HCT116 (cell line): ENCODE measurements around the gene ARMS2. TPM values are rescaled to one million over a fixed set of nuclear protein-coding genes. Genes with fewer than 3 reads are reported as not detected.
A peak's percentile ranks its signal among the peaks of the same experiment; 100 is the strongest.

ENCODE experiments used
- ATAC-seq: fragments of 200-7000 bp; cut with Tn5 transposase; 2 replicates; pipeline ENCODE4 v1.9.1; 2020; ENCODE audit warnings: mild to moderate bottlenecking, moderate library complexity
- BruUV-seq: library from RNA; stranded (reverse); fragments of 400-500 nt; replicated peaks from 2 replicates; lab custom pipeline; 2021; lab: Mats Ljungman, UMichigan
- CTCF ChIA-PET: fragments of 300-600 bp; sonication (Branson Sonifier 250); formaldehyde crosslinking; loops from one replicate; lab custom pipeline; 2021; ENCODE audit warnings: antibody characterized with exemption; lab: Charles Lee
- POLR2A ChIA-PET: fragments of 300-600, 350-600 bp; sonication (Branson Sonifier 250); formaldehyde crosslinking; loops from one replicate; lab custom pipeline; 2021; ENCODE audit warnings: antibody characterized with exemption; lab: Charles Lee
- RAD21 ChIA-PET, 2 experiments: fragments of 300-600 bp; sonication (Branson Sonifier 250); formaldehyde crosslinking; loops; one replicate each; lab custom pipeline; 2023; ENCODE audit warnings: low total read pairs in 2 of 2; ENCODE audit not compliant: uncharacterized antibody in 2 of 2, unreplicated experiment in 2 of 2, low non-redundant PET in 1 of 2; lab: Charles Lee
- DNase-seq: peaks from one replicate; pipeline ENCODE4 v3.0.0-alpha.2; 2010; ENCODE audit warnings: low read depth, low spot score
- H2AFZ ChIP-seq: fragments of 200-600 bp; shearing (Covaris generic), sonication (generic); 2 replicates; pipeline ENCODE4 v1.6.1; 2017; ENCODE audit warnings: low read depth, mixed run types, mixed read lengths, antibody characterized with exemption, low read length; ENCODE audit not compliant: poor library complexity, severe bottlenecking
- H3K27ac ChIP-seq: 2 replicates; pipeline ENCODE4 v1.5.1; 2012; ENCODE audit warnings: low read depth, low read length
- H3K27me3 ChIP-seq: fragments of 200-600 bp; sonication (generic); 2 replicates; pipeline ENCODE4 v1.6.1; 2016; ENCODE audit warnings: mixed run types, low read length, mixed read lengths; ENCODE audit not compliant: insufficient read depth
- H3K36me3 ChIP-seq, 2 experiments: fragments of 200-500 bp in 1 of 2; fragments of 200-600 bp in 1 of 2; sonication (Bioruptor generic) in 1 of 2; sonication (generic) in 1 of 2; 2 replicates each; pipeline versions ENCODE4 v1.5.1 to v1.6.1; 2014 to 2016; ENCODE audit warnings: low read length in 2 of 2, inconsistent platforms in 1 of 2, mixed read lengths in 1 of 2, mixed run types in 1 of 2; ENCODE audit not compliant: insufficient read depth in 2 of 2, control insufficient read depth in 1 of 2
- H3K4me1 ChIP-seq, 2 experiments: fragments of 200-600 bp in 1 of 2; sonication (generic) in 1 of 2; 2 replicates each; pipeline versions ENCODE4 v1.5.1 to v1.6.1; 2012 to 2017; ENCODE audit warnings: low read length in 2 of 2, inconsistent platforms in 1 of 2, mild to moderate bottlenecking in 1 of 2, mixed read lengths in 1 of 2, mixed run types in 1 of 2, moderate library complexity in 1 of 2; ENCODE audit not compliant: insufficient read depth in 2 of 2, control insufficient read depth in 1 of 2
- H3K4me2 ChIP-seq: fragments of 200-600 bp; sonication (generic); 2 replicates; pipeline ENCODE4 v1.6.1; 2017; ENCODE audit warnings: mixed run types, low read length, mixed read lengths
- H3K4me3 ChIP-seq, 2 experiments: fragments of 200-600 bp in 1 of 2; sonication (generic) in 1 of 2; replicated peaks in 1 of 2; 2 replicates each; pipeline ENCODE4 v1.5.1; 2011 to 2016; ENCODE audit warnings: low read length in 2 of 2, control low read depth in 1 of 2, low read depth in 1 of 2, mild to moderate bottlenecking in 1 of 2, mixed read lengths in 1 of 2, mixed run types in 1 of 2
- H3K79me2 ChIP-seq: fragments of 200-600 bp; sonication (generic); 2 replicates; pipeline ENCODE4 v1.6.1; 2017; ENCODE audit warnings: mild to moderate bottlenecking, mixed run types, low read length, moderate library complexity, mixed read lengths; ENCODE audit not compliant: insufficient read depth
- H3K9ac ChIP-seq: fragments of 200-600 bp; sonication (generic); 2 replicates; pipeline ENCODE4 v1.6.1; 2016; ENCODE audit warnings: low read length, mixed read lengths
- H3K9me2 ChIP-seq: fragments of 200-600 bp; sonication (generic), shearing (Covaris generic); 2 replicates; pipeline ENCODE4 v1.6.1; 2017; ENCODE audit warnings: mixed run types, mild to moderate bottlenecking, moderate library complexity; ENCODE audit not compliant: insufficient read depth
- H3K9me3 ChIP-seq, 2 experiments: fragments of 200-500 bp in 1 of 2; fragments of 200-600 bp in 1 of 2; sonication (Bioruptor generic) in 1 of 2; sonication (generic) in 1 of 2; 2 replicates each; pipeline ENCODE4 v1.6.1; 2014 to 2017; ENCODE audit warnings: low read length in 2 of 2, mixed read lengths in 2 of 2, inconsistent platforms in 1 of 2, low read depth in 1 of 2, mild to moderate bottlenecking in 1 of 2, mixed run types in 1 of 2, moderate library complexity in 1 of 2; ENCODE audit not compliant: control insufficient read depth in 1 of 2, insufficient read depth in 1 of 2
- H4K20me1 ChIP-seq: fragments of 200-600 bp; sonication (generic), shearing (Covaris generic); 2 replicates; pipeline ENCODE4 v1.6.1; 2017; ENCODE audit warnings: mixed run types, mild to moderate bottlenecking, moderate library complexity; ENCODE audit not compliant: insufficient read depth
- ATF3 ChIP-seq: IDR thresholded peaks from 2 replicates; pipeline ENCODE4 v1.6.1; 2012
- CEBPB ChIP-seq: IDR thresholded peaks from 2 replicates; pipeline ENCODE4 v1.6.1; 2012; ENCODE audit warnings: low read depth
- CTCF ChIP-seq, 3 experiments: fragments of 200-600 bp in 1 of 3; sonication (generic) in 1 of 3; IDR thresholded peaks in 2 of 3; conservative IDR thresholded peaks in 1 of 3; 2 replicates each; pipeline ENCODE4 v1.5.1; 2012 to 2017; ENCODE audit warnings: low read depth in 2 of 3, low read length in 2 of 3, antibody characterized with exemption in 1 of 3, borderline replicate concordance in 1 of 3, control low read depth in 1 of 3, mild to moderate bottlenecking in 1 of 3, mixed read lengths in 1 of 3, mixed run types in 1 of 3, moderate library complexity in 1 of 3; ENCODE audit not compliant: insufficient read depth in 1 of 3
- EZH2 ChIP-seq: fragments of 200-600 bp; sonication (generic); IDR thresholded peaks from 2 replicates; pipeline ENCODE4 v1.6.1; 2017; ENCODE audit warnings: antibody characterized with exemption, mixed run types
- EZH2phosphoT487 ChIP-seq: fragments of 200-600 bp; IDR thresholded peaks from 2 replicates; pipeline ENCODE4 v1.6.1; 2018; ENCODE audit warnings: antibody characterized with exemption, borderline replicate concordance
- FOSL1 ChIP-seq: IDR thresholded peaks from 2 replicates; pipeline ENCODE4 v1.6.1; 2012; ENCODE audit warnings: low read depth
- JUND ChIP-seq: IDR thresholded peaks from 2 replicates; pipeline ENCODE4 v1.6.1; 2012
- MAX ChIP-seq: IDR thresholded peaks from 2 replicates; pipeline ENCODE4 v1.6.1; 2012
- POLR2A ChIP-seq: IDR thresholded peaks from 2 replicates; pipeline ENCODE4 v1.7.0; 2011; ENCODE audit warnings: borderline replicate concordance; ENCODE audit not compliant: insufficient read depth, insufficient read length; ENCODE audit errors: extremely low read depth
- POLR2AphosphoS5 ChIP-seq: IDR thresholded peaks from 2 replicates; pipeline ENCODE4 v1.6.1; 2011; ENCODE audit warnings: mild to moderate bottlenecking, low read depth, low read length, moderate library complexity
- RAD21 ChIP-seq: IDR thresholded peaks from 2 replicates; pipeline ENCODE4 v1.6.1; 2012; ENCODE audit warnings: low read depth, mild to moderate bottlenecking
- SIN3A ChIP-seq: IDR thresholded peaks from 2 replicates; pipeline ENCODE4 v1.6.1; 2012; ENCODE audit warnings: low read depth
- SP1 ChIP-seq: IDR thresholded peaks from 2 replicates; pipeline ENCODE4 v1.6.1; 2012; ENCODE audit warnings: low read depth
- SRF ChIP-seq: IDR thresholded peaks from 2 replicates; pipeline ENCODE4 v1.6.1; 2012; ENCODE audit warnings: low read depth
- YY1 ChIP-seq: IDR thresholded peaks from 2 replicates; pipeline ENCODE4 v1.6.1; 2011; ENCODE audit warnings: low read length, low read depth, moderate library complexity, mild to moderate bottlenecking; ENCODE audit not compliant: insufficient replicate concordance; ENCODE audit errors: extremely low read depth
- ZNF274 ChIP-seq: fragments of 200-500 bp; sonication (Bioruptor generic); IDR thresholded peaks from 2 replicates; pipeline ENCODE4 v1.6.1; 2014; ENCODE audit warnings: mild to moderate bottlenecking, low read depth, low read length, inconsistent platforms
- intact Hi-C: fragments of 100-400 bp; cut with micrococcal nuclease; formaldehyde crosslinking; loops from 2 replicates; pipeline ENCODE4 v1.10.0; 2022
- total RNA-seq: library from RNA; stranded (reverse); gene quantifications from one replicate; pipeline ENCODE4 v1.2.1, GENCODE V29; 2021; ENCODE audit not compliant: unreplicated experiment
- TF ChIP-seq, protein P1 (sequence below): IDR thresholded peaks from 2 replicates; pipeline ENCODE4 v1.6.1; 2012; ENCODE audit warnings: low read depth

Gene ARMS2
- total RNA-seq, 1 experiment from 2014 or later = not detected

GRCh38 chr10:122461367-122461728, 6.9 kb downstream of the ARMS2 start, which contains the start of gene HTRA1:
HTRA1 (plus strand) TSS chr10:122461553; CDS start chr10:122461653, 100 bp downstream.
- intact Hi-C loops = no loop called here
- no peaks in the 10 kb centered on the region for H4K20me1 ChIP-seq
- ChIA-PET POLR2A (no interaction called here), RAD21 (no interaction called here), CTCF (no interaction called here)
- no peaks in the 10 kb centered on the region for H3K36me3 ChIP-seq
- no TSS peak for BruUV-seq
- ATAC-seq (peak; percentile 33), DNase-seq (no peak)
- no peaks in the 10 kb centered on the region for H3K9me2 ChIP-seq
- H3K27me3 ChIP-seq = peaks cover 24% of the 10 kb centered on the region; the same call in 1 of the 2 replicates
- H3K27ac ChIP-seq = no peak within 1 kb of the TSS; the same call in 1 of the 2 replicates
- H3K4me3 ChIP-seq = no peak within 1 kb of the TSS
- no peak within 1 kb of the TSS for H3K9ac ChIP-seq
- no peak within 1 kb of the TSS for H3K4me2 ChIP-seq
- H3K4me1 ChIP-seq = no peaks in the 10 kb centered on the region
- no peak within 1 kb of the TSS for H2AFZ ChIP-seq
- H3K9me3 ChIP-seq = no peaks in the 10 kb centered on the region
- no peak for TF ChIP-seq SIN3A
- TF ChIP-seq EZH2phosphoT487 = no peak
- no peak for TF ChIP-seq FOSL1
- no peak for TF ChIP-seq POLR2A
- no peak for TF ChIP-seq ZNF274
- TF ChIP-seq ATF3 = no peak
- TF ChIP-seq CTCF (IDR thresholded peaks at IDR 0.05 in 2 of 3, conservative IDR thresholded peaks at IDR 0.05 in 1 of 3; ENCODE audit: borderline replicate concordance in 1 of 3, insufficient read depth in 1 of 3, low read depth in 2 of 3, low read length in 2 of 3) = no peak
- no peak for TF ChIP-seq MAX
- no peak for TF ChIP-seq CEBPB
- no peak for TF ChIP-seq JUND
- TF ChIP-seq SRF = no peak
- no peak for TF ChIP-seq YY1
- TF ChIP-seq POLR2AphosphoS5 = no peak
- TF ChIP-seq, protein P1, sequence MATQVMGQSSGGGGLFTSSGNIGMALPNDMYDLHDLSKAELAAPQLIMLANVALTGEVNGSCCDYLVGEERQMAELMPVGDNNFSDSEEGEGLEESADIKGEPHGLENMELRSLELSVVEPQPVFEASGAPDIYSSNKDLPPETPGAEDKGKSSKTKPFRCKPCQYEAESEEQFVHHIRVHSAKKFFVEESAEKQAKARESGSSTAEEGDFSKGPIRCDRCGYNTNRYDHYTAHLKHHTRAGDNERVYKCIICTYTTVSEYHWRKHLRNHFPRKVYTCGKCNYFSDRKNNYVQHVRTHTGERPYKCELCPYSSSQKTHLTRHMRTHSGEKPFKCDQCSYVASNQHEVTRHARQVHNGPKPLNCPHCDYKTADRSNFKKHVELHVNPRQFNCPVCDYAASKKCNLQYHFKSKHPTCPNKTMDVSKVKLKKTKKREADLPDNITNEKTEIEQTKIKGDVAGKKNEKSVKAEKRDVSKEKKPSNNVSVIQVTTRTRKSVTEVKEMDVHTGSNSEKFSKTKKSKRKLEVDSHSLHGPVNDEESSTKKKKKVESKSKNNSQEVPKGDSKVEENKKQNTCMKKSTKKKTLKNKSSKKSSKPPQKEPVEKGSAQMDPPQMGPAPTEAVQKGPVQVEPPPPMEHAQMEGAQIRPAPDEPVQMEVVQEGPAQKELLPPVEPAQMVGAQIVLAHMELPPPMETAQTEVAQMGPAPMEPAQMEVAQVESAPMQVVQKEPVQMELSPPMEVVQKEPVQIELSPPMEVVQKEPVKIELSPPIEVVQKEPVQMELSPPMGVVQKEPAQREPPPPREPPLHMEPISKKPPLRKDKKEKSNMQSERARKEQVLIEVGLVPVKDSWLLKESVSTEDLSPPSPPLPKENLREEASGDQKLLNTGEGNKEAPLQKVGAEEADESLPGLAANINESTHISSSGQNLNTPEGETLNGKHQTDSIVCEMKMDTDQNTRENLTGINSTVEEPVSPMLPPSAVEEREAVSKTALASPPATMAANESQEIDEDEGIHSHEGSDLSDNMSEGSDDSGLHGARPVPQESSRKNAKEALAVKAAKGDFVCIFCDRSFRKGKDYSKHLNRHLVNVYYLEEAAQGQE = no peak
- TF ChIP-seq SP1 = no peak
- TF ChIP-seq RAD21 = no peak
- no peak for TF ChIP-seq EZH2
- no peaks in the 10 kb centered on the region for H3K79me2 ChIP-seq
